Tibial artery (tissue), 4 donors: ENCODE measurements around the gene ELN.

Experiments
- DNase-seq, 2 donors: peaks; one replicate each; pipeline ENCODE4 v3.0.0-alpha.2; 2019
- H3K27ac ChIP-seq, 2 donors: fragments of 200-600 bp; sonication (generic) in 1 of 2; 1 replicate in 1 of 2; 2 replicates in 1 of 2; pipeline ENCODE4 v1.5.1; 2018 to 2019; ENCODE audit warnings: mild to moderate bottlenecking in 1 of 2
- H3K27me3 ChIP-seq, 2 donors: fragments of 200-600 bp; sonication (generic) in 1 of 2; one replicate each; pipeline versions ENCODE4 v1.5.1 to v1.6.0; 2016 to 2019
- H3K36me3 ChIP-seq, 3 donors: fragments of 200-600 bp; sonication (generic) in 2 of 3; one replicate each; pipeline ENCODE4 v1.5.1; 2016 to 2019; ENCODE audit warnings: mild to moderate bottlenecking in 2 of 3
- H3K4me1 ChIP-seq, 4 donors: fragments of 200-600 bp; sonication (generic) in 2 of 4; 1 replicate in 3 of 4; 2 replicates in 1 of 4; pipeline ENCODE4 v1.5.1; 2016 to 2019
- H3K4me3 ChIP-seq, 2 donors: fragments of 200-600 bp; sonication (generic) in 1 of 2; 1 replicate in 1 of 2; 2 replicates in 1 of 2; pipeline ENCODE4 v1.5.1; 2018 to 2019; ENCODE audit warnings: mild to moderate bottlenecking in 2 of 2
- H3K9me3 ChIP-seq, 3 donors: fragments of 200-600 bp; sonication (generic) in 1 of 3; one replicate each; pipeline ENCODE4 v1.5.1; 2016 to 2019
- intact Hi-C: fragments of 100-400 bp; cut with DNase I; formaldehyde crosslinking; loops from one replicate; pipeline ENCODE4 v1.15.0; 2023; ENCODE audit warnings: low total_unique reads
- TF ChIP-seq, protein P1 (sequence below), 2 experiments: fragments of 200-600 bp in 1 of 2; fragments of 450-650 bp in 1 of 2; IDR thresholded peaks; one replicate each; pipeline ENCODE4 v1.5.1; 2017 to 2019; ENCODE audit warnings: antibody characterized with exemption in 2 of 2, mild to moderate bottlenecking in 1 of 2, moderate library complexity in 1 of 2

The ELN gene

DNA sequence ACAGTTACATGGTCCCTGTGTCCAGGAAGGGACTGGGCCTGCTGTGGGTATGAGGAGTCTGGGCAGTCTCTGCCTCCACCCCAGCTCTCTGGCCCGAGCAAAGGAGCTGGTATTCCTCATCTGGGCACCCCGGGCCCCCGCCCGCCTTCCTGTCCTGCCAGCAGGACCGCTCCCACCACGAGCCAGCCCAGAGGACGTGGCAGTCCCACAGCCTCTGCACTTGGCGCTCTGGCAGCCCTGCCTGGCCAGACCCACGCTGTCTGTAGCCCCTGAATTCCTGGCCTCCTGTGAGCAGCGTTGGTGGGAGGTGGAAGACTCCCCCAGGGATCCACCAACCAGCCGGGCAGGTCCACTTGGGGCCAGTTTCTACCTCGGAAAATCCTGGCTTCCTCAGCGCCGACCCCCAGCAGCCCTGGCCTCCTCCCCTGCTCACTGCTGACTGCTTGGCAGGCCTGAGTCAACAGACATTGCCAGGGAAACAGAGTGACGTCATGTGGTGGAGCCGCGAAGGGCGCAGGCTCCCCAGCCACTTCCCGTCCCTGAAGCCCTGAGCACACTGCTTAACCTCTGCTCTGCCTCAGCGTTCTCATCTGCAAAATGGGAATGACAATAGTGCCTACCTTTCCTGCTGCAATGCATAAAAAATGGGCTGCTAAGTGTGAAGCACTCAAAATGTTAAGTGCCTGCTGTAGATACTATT, 34.0 kb downstream of the ELN start:
- H3K27ac ChIP-seq: peak overlapping the region; percentile 84 to 87
- DNase-seq: peak; percentile 83 to 95
- H3K27me3 ChIP-seq: no peaks in the 10 kb centered on the region
- no peaks in the 10 kb centered on the region for H3K9me3 ChIP-seq
- H3K4me3 ChIP-seq: peak overlapping the region in 1 of 2 donors; percentile 3
- peaks cover 75 to 93% (median 87%) of the 10 kb centered on the region in 3 donors for H3K36me3 ChIP-seq
- peaks cover 0 to 51% (median 35%) of the 10 kb centered on the region in 4 donors for H3K4me1 ChIP-seq
- TF ChIP-seq, protein P1, sequence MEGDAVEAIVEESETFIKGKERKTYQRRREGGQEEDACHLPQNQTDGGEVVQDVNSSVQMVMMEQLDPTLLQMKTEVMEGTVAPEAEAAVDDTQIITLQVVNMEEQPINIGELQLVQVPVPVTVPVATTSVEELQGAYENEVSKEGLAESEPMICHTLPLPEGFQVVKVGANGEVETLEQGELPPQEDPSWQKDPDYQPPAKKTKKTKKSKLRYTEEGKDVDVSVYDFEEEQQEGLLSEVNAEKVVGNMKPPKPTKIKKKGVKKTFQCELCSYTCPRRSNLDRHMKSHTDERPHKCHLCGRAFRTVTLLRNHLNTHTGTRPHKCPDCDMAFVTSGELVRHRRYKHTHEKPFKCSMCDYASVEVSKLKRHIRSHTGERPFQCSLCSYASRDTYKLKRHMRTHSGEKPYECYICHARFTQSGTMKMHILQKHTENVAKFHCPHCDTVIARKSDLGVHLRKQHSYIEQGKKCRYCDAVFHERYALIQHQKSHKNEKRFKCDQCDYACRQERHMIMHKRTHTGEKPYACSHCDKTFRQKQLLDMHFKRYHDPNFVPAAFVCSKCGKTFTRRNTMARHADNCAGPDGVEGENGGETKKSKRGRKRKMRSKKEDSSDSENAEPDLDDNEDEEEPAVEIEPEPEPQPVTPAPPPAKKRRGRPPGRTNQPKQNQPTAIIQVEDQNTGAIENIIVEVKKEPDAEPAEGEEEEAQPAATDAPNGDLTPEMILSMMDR (IDR thresholded peaks at IDR 0.05): no peak
- intact Hi-C loops: no loop called here

DNA sequence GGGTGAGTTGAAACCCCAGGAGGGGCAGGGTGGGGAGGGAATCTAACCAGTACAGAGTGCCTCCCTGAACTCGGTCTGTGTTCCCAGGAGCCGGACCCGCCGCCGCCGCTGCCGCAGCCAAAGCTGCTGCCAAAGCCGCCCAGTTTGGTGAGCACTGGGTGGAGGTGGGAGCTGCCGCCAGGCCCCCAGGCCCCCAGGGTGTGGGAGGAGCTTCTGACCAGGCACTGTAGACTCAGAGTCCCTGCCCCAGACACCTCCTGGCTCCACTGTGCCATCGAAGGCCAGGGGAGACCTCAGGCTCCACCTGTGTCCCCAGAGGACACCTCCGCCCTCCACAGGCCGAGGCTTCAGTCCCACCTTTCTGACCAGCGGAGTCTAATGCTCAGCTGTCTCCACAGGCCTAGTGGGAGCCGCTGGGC, 35.3 kb downstream of the ELN start:
- intact Hi-C loops: no loop called here
- TF ChIP-seq, protein P1 (IDR thresholded peaks at IDR 0.05): no peak
- Histone ChIP-seq H3K9me3 (no peaks in the 10 kb centered on the region), H3K36me3 (peaks cover 64 to 88% (median 75%) of the 10 kb centered on the region in 3 donors), H3K4me1 (peaks cover 0 to 48% (median 35%) of the 10 kb centered on the region in 4 donors), H3K27me3 (no peaks in the 10 kb centered on the region), H3K4me3 (no peak overlapping the region), H3K27ac (peak overlapping the region; percentile 84 to 87)
- peak in 1 of 2 donors; percentile 73 for DNase-seq

DNA sequence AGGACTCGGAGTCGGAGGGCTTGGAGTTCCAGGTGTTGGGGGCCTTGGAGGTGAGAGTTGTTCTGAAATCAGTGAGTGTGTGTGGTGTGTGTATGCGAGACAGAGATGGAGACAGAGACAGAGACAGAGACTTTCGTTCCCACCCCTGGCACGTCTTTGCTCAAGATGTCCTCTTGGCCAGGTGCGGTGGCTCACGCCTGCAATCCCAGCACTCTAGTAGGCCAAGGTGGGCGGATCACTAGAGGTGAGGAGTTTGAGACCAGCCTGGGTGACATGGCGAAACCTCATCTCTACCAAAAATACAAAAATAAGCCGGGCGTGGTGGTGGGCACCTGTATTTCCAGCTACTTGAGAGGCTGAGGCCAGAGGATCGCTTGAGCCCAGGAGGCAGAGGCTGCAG, 35.7 kb downstream of the ELN start:
- TF ChIP-seq, protein P1 (IDR thresholded peaks at IDR 0.05): no peak
- Histone ChIP-seq H3K36me3 (peaks cover 60 to 86% (median 74%) of the 10 kb centered on the region in 3 donors), H3K4me1 (peaks cover 0 to 44% (median 35%) of the 10 kb centered on the region in 4 donors), H3K4me3 (no peak overlapping the region), H3K27ac (peak overlapping the region; percentile 84 to 87), H3K27me3 (no peaks in the 10 kb centered on the region), H3K9me3 (no peaks in the 10 kb centered on the region)
- no peak for DNase-seq
- intact Hi-C loops: no loop called here

DNA sequence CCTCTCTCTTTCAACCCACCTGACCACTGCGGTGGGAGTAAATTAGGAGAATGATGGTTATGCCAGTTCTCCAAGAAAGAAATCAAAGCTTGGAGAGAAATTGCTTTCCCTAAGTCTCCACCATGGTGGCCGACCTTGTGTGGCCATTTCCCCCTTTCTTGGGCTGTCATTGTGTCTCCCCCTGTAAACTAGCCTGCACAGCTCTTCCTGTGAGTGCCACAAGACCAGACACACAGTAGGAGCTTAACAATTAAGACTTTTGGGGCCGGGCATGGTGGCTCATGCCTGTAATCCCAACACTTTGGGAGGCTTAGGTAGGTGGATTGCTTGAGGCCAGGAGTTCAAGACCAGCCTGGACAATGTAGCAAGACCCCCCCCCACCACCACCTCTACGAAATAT, 36.7 kb downstream of the ELN start:
- H3K4me3 ChIP-seq: no peak overlapping the region
- H3K27ac ChIP-seq: peak overlapping the region in 1 of 2 donors; percentile 34
- intact Hi-C loops: no loop called here
- H3K27me3 ChIP-seq: no peaks in the 10 kb centered on the region
- H3K9me3 ChIP-seq: no peaks in the 10 kb centered on the region
- no peak for DNase-seq
- peaks cover 0 to 33% (median 30%) of the 10 kb centered on the region in 4 donors for H3K4me1 ChIP-seq
- TF ChIP-seq, protein P1 (IDR thresholded peaks at IDR 0.05): no peak
- peaks cover 51 to 85% (median 70%) of the 10 kb centered on the region in 3 donors for H3K36me3 ChIP-seq

DNA sequence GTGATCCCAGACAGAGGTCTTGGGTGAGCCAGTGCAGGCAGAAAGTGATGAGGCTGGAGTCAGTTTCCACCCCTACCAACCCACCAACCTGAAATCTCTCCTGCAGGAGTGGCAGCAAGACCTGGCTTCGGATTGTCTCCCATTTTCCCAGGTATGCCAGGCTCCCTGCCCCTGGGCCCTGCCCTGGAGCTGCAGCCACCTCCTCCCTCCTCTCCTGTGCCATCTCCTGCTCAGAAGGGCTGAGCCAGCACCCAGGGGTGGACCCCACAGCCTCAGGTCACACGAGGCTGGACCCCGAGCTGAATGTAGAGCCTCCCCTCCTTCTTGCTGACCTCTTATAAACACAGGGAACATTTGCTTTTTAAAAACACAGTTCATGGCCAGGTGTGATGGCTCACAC, 38.7 kb downstream of the ELN start:
- Histone ChIP-seq H3K4me1 (peaks cover 0 to 14% (median 11%) of the 10 kb centered on the region in 4 donors), H3K27me3 (no peaks in the 10 kb centered on the region), H3K36me3 (peaks cover 39 to 66% (median 55%) of the 10 kb centered on the region in 3 donors), H3K27ac (peak overlapping the region; percentile 53 to 64), H3K4me3 (no peak overlapping the region), H3K9me3 (no peaks in the 10 kb centered on the region)
- no peak for DNase-seq
- intact Hi-C loops: no loop called here
- TF ChIP-seq, protein P1 (IDR thresholded peaks at IDR 0.05): no peak
